MCF 10A (cell line): ENCODE measurements around the gene ADGRF1. TPM values are rescaled to one million over a fixed set of nuclear protein-coding genes. Genes with fewer than 3 reads are reported as not detected.

Experiments used
- BruUV-seq: library from RNA; stranded (reverse); fragments of 400-500 nt; replicated peaks from 2 replicates; lab custom pipeline; 2021; lab: Mats Ljungman, UMichigan
- CTCF ChIA-PET: fragments of 300-600 bp; sonication (Branson Sonifier 250); formaldehyde crosslinking; extraction: SDS; loops from one replicate; lab custom pipeline; 2021; ENCODE audit warnings: antibody characterized with exemption, inconsistent platforms; lab: Yijun Ruan, JAX
- POLR2A ChIA-PET: fragments of 300-600, 350-650 bp; sonication (Branson Sonifier 250); formaldehyde crosslinking; extraction: SDS; loops from one replicate; lab custom pipeline; 2020; ENCODE audit warnings: antibody characterized with exemption, inconsistent platforms; lab: Yijun Ruan, JAX
- DNase-seq: peaks from one replicate; pipeline ENCODE4 v3.0.0-alpha.2; 2018; ENCODE audit not compliant: unreplicated experiment
- H3K27ac Mint-ChIP-seq: one replicate; pipeline ENCODE4 v1.8.0; 2022; ENCODE audit warnings: mild to moderate bottlenecking, low read depth, mixed read lengths; ENCODE audit not compliant: unreplicated experiment
- H3K27me3 Mint-ChIP-seq: one replicate; pipeline ENCODE4 v1.8.0; 2022; ENCODE audit warnings: mixed read lengths; ENCODE audit not compliant: insufficient read depth, unreplicated experiment
- H3K36me3 Mint-ChIP-seq: one replicate; pipeline ENCODE4 v1.8.0; 2022; ENCODE audit warnings: mild to moderate bottlenecking, moderate library complexity, mixed read lengths; ENCODE audit not compliant: insufficient read depth, unreplicated experiment
- H3K4me1 Mint-ChIP-seq: one replicate; pipeline ENCODE4 v1.8.0; 2022; ENCODE audit warnings: mixed read lengths; ENCODE audit not compliant: insufficient read depth, unreplicated experiment
- H3K4me3 Mint-ChIP-seq: one replicate; pipeline ENCODE4 v1.8.0; 2022; ENCODE audit warnings: mild to moderate bottlenecking, moderate library complexity, mixed read lengths; ENCODE audit not compliant: unreplicated experiment
- H3K9me3 Mint-ChIP-seq: one replicate; pipeline ENCODE4 v1.8.0; 2022; ENCODE audit warnings: mixed read lengths; ENCODE audit not compliant: unreplicated experiment
- intact Hi-C: fragments of 100-400 bp; cut with micrococcal nuclease; formaldehyde crosslinking; loops from 2 replicates; pipeline ENCODE4 v1.14.1; 2022
- total RNA-seq: library from RNA; stranded (reverse); gene quantifications from 2 replicates; pipeline ENCODE4 v1.2.3, GENCODE V29; 2022
- TF ChIP-seq, protein P1 (sequence below): fragments of 200-600 bp; IDR thresholded peaks from one replicate; pipeline ENCODE4 v1.8.0; 2022; ENCODE audit warnings: antibody characterized with exemption, mild to moderate bottlenecking; ENCODE audit not compliant: unreplicated experiment

The ADGRF1 gene
- total RNA-seq, 1 experiment from 2014 or later = 3.5 TPM

DNA sequence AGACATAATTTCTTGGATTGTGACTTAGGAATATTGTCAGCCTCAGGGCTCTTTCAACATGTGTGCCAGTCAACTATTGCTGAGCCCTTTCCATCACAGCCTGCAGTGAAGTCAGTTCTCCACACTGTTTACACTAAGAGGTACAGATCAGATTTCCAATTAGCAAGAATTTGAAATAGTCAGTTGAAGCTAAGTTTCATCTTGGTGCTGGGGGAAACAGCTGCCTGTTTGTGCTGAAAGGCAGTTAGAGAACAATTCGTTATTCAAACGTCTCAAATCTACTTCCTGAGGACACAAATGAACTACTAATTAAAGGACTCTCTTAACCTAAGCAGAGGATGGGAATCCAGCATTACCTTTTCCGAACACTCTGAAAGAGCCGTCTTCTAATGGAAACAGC is 25.9 kb downstream of the ADGRF1 start:
- peaks cover 7% of the 10 kb centered on the region for H3K9me3 Mint-ChIP-seq
- ChIA-PET POLR2A (interaction anchor here (0.9 to 2.4 kb wide), 2 partner anchors 12 to 19 kb away, joined by 3 to 10 read pairs; no protein-coding TSS in a partner anchor), CTCF (interaction anchor here (1.2 kb wide), 1 partner anchor 17 kb away, joined by 6 read pairs; no protein-coding TSS in a partner anchor)
- no TSS peak for BruUV-seq
- H3K27me3 Mint-ChIP-seq = no peaks in the 10 kb centered on the region
- intact Hi-C loops = no loop called here
- H3K36me3 Mint-ChIP-seq = no peaks in the 10 kb centered on the region
- DNase-seq = no peak
- TF ChIP-seq, protein P1, sequence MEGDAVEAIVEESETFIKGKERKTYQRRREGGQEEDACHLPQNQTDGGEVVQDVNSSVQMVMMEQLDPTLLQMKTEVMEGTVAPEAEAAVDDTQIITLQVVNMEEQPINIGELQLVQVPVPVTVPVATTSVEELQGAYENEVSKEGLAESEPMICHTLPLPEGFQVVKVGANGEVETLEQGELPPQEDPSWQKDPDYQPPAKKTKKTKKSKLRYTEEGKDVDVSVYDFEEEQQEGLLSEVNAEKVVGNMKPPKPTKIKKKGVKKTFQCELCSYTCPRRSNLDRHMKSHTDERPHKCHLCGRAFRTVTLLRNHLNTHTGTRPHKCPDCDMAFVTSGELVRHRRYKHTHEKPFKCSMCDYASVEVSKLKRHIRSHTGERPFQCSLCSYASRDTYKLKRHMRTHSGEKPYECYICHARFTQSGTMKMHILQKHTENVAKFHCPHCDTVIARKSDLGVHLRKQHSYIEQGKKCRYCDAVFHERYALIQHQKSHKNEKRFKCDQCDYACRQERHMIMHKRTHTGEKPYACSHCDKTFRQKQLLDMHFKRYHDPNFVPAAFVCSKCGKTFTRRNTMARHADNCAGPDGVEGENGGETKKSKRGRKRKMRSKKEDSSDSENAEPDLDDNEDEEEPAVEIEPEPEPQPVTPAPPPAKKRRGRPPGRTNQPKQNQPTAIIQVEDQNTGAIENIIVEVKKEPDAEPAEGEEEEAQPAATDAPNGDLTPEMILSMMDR = no peak
- no peaks in the 10 kb centered on the region for H3K4me1 Mint-ChIP-seq
- H3K4me3 Mint-ChIP-seq = no peak overlapping the region
- H3K27ac Mint-ChIP-seq = no peak overlapping the region

DNA sequence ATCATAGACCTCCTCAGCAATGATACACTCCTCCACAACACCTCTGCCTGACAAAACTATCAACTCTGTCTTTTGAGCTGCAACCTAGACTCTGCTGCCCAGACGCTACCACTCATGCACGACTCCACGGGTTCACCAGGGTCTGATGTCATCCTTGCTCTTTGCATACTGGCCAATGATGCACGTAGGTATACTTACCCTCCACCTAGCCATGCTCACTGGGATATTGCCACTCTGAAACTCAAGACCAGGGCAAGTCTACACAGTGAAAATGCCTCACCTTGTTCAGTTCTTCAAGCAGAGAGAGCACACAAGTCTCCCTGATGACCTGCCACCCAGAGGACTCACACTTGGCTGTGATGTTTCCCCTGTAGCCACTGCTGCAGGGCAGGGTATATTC is 27.7 kb downstream of the ADGRF1 start:
- no peaks in the 10 kb centered on the region for H3K36me3 Mint-ChIP-seq
- CTCF ChIA-PET = interaction anchor here (0.6 to 0.8 kb wide), 2 partner anchors 10 to 36 kb away, joined by 3 to 6 read pairs; no protein-coding TSS in a partner anchor

DNA sequence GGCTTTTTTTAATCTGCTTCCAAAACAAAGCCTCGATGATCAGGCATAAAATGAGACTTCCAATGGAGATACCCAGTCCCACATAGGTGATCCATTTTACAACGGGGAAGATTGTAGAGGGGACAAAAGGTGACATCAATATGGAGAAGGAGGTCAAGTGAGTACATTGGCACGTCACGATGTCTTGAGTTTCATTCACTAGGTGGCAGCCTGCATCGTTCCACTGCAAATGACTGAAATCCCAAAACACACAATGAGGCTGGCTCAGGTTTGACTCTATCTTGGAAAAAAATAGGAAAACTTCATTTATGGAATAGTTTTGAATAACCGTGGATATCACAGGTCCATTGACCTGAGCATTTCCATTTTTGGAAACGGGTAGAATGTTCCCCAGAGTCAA is 32.5 kb downstream of the ADGRF1 start:
- no peaks in the 10 kb centered on the region for H3K27me3 Mint-ChIP-seq

More for the DNA sequence above, 27.7 kb downstream of the ADGRF1 start:
- no peak overlapping the region for H3K27ac Mint-ChIP-seq
- POLR2A ChIA-PET = no interaction called here
- DNase-seq = no peak
- TF ChIP-seq, protein P1 = no peak
- BruUV-seq = no TSS peak
- peaks cover 7% of the 10 kb centered on the region for H3K9me3 Mint-ChIP-seq
- no peaks in the 10 kb centered on the region for H3K4me1 Mint-ChIP-seq
- H3K4me3 Mint-ChIP-seq = no peak overlapping the region
- intact Hi-C loops = no loop called here
- no peaks in the 10 kb centered on the region for H3K27me3 Mint-ChIP-seq

DNA sequence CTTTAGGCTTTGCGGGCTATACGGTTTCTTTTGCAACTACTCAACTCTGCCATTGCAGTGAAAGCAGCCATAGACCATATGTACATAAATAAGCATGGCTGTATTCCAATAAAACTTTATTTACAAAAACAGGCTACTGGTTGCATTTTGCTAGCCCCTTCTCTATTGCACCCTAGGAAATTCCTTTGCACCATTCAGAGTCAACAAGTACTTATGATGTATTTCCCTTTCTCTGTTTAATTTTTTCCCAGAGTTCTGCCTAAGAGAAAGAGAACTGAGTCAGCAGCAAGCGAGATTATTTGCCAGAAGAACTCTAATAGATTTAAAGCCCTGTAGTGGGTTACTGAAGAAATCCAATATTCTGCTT is 33.8 kb downstream of the ADGRF1 start:
- no peak overlapping the region for H3K27ac Mint-ChIP-seq
- no peaks in the 10 kb centered on the region for H3K36me3 Mint-ChIP-seq
- ChIA-PET CTCF (no interaction called here), POLR2A (no interaction called here)
- H3K4me1 Mint-ChIP-seq = peaks cover 13% of the 10 kb centered on the region
- no peaks in the 10 kb centered on the region for H3K9me3 Mint-ChIP-seq
- H3K4me3 Mint-ChIP-seq = no peak overlapping the region
- H3K27me3 Mint-ChIP-seq = no peaks in the 10 kb centered on the region
- no peak for DNase-seq
- intact Hi-C loops = no loop called here
- TF ChIP-seq, protein P1 = no peak
- BruUV-seq = no TSS peak

More for the DNA sequence above, 32.5 kb downstream of the ADGRF1 start:
- Mint-ChIP-seq H3K4me3 (no peak overlapping the region), H3K4me1 (peaks cover 3% of the 10 kb centered on the region), H3K27ac (no peak overlapping the region), H3K9me3 (peaks cover 7% of the 10 kb centered on the region), H3K36me3 (no peaks in the 10 kb centered on the region)
- ChIA-PET POLR2A (no interaction called here), CTCF (interaction anchor here (0.6 kb wide), 1 partner anchor 15 kb away, joined by 3 read pairs; no protein-coding TSS in a partner anchor)
- DNase-seq = no peak
- intact Hi-C loops = no loop called here
- BruUV-seq = no TSS peak
- TF ChIP-seq, protein P1 = no peak
